GM23338 (cell line): Measurements from ENCODE around the gene CLDN17. TPM values are rescaled to one million over a fixed set of nuclear protein-coding genes. Genes with fewer than 3 reads are reported as not detected.

Experiments used
- ATAC-seq: fragments of 200-7000 bp; cut with Tn5 transposase; 3 replicates; pipeline ENCODE4 v1.9.1; 2020
- DNase-seq: peaks from one replicate; pipeline ENCODE4 v3.0.0-alpha.2; 2015; ENCODE audit warnings: low spot score
- H2AFZ ChIP-seq: fragments of 200-600 bp; sonication (generic); 2 replicates; pipeline ENCODE4 v1.8.0; 2016; ENCODE audit warnings: antibody characterized with exemption, mild to moderate bottlenecking, moderate library complexity
- H3F3A ChIP-seq: fragments of 200-600 bp; sonication (generic); replicated peaks from 2 replicates; pipeline ENCODE4 v1.8.0; 2017; ENCODE audit warnings: antibody characterized with exemption, mixed run types, low read depth
- H3K27ac ChIP-seq: fragments of 200-600 bp; sonication (generic); 2 replicates; pipeline ENCODE4 v1.6.1; 2016; ENCODE audit warnings: low read depth
- H3K27me3 ChIP-seq: fragments of 200-600 bp; sonication (generic); 2 replicates; pipeline ENCODE4 v1.8.0; 2016; ENCODE audit warnings: mild to moderate bottlenecking, mixed run types, moderate library complexity; ENCODE audit not compliant: insufficient read depth
- H3K36me3 ChIP-seq: fragments of 200-600 bp; sonication (generic); 2 replicates; pipeline ENCODE4 v1.8.0; 2016; ENCODE audit warnings: mild to moderate bottlenecking; ENCODE audit not compliant: insufficient read depth
- H3K4me1 ChIP-seq: fragments of 200-600 bp; sonication (generic); 2 replicates; pipeline ENCODE4 v1.8.0; 2016; ENCODE audit warnings: mild to moderate bottlenecking, moderate library complexity; ENCODE audit not compliant: insufficient read depth
- H3K4me2 ChIP-seq: fragments of 200-600 bp; sonication (generic); 2 replicates; pipeline ENCODE4 v1.7.1; 2017; ENCODE audit warnings: mixed run types
- H3K4me3 ChIP-seq: fragments of 200-600 bp; sonication (generic); 2 replicates; pipeline ENCODE4 v1.6.1; 2016; ENCODE audit warnings: mixed run types
- H3K79me2 ChIP-seq: fragments of 200-600 bp; sonication (generic); replicated peaks from 2 replicates; pipeline ENCODE4 v1.8.0; 2017; ENCODE audit warnings: mild to moderate bottlenecking; ENCODE audit not compliant: insufficient read depth
- H3K9me2 ChIP-seq: fragments of 200-600 bp; sonication (generic); 2 replicates; pipeline ENCODE4 v1.8.0; 2017; ENCODE audit not compliant: insufficient read depth
- H4K20me1 ChIP-seq: fragments of 200-600 bp; sonication (generic); replicated peaks from 2 replicates; pipeline ENCODE4 v1.8.0; 2017; ENCODE audit warnings: mild to moderate bottlenecking; ENCODE audit not compliant: insufficient read depth
- H3K27ac Mint-ChIP-seq: 2 replicates; pipeline ENCODE4 v1.8.0; 2020; ENCODE audit warnings: inconsistent platforms, mild to moderate bottlenecking, moderate library complexity, mixed read lengths
- H3K27me3 Mint-ChIP-seq: 3 replicates; pipeline ENCODE4 v1.8.0; 2022; ENCODE audit warnings: low read depth, mild to moderate bottlenecking, moderate library complexity, mixed read lengths, inconsistent platforms; ENCODE audit not compliant: insufficient read depth, poor library complexity
- H3K36me3 Mint-ChIP-seq: 3 replicates; pipeline ENCODE4 v1.8.0; 2021; ENCODE audit warnings: low read depth, mild to moderate bottlenecking, inconsistent platforms, moderate library complexity, mixed read lengths
- H3K4me1 Mint-ChIP-seq: 3 replicates; pipeline ENCODE4 v1.8.0; 2020; ENCODE audit warnings: mild to moderate bottlenecking, inconsistent platforms, mixed read lengths
- H3K4me3 Mint-ChIP-seq: 3 replicates; pipeline ENCODE4 v1.8.0; 2021; ENCODE audit warnings: moderate library complexity, mild to moderate bottlenecking, inconsistent platforms, mixed read lengths
- H3K9me3 Mint-ChIP-seq: 3 replicates; pipeline ENCODE4 v1.8.0; 2020; ENCODE audit warnings: moderate library complexity, mild to moderate bottlenecking, inconsistent platforms, mixed read lengths
- CREB1 ChIP-seq: fragments of 250-450 bp; sonication (Bioruptor Pico); IDR thresholded peaks from 2 replicates; pipeline ENCODE4 v1.5.0; 2020; ENCODE audit warnings: low read depth, mild to moderate bottlenecking, moderate library complexity
- EZH2 ChIP-seq: fragments of 200-600 bp; sonication (generic); IDR thresholded peaks from one replicate; pipeline ENCODE4 v1.8.0; 2017; ENCODE audit warnings: antibody characterized with exemption, mild to moderate bottlenecking, low read depth; ENCODE audit not compliant: unreplicated experiment
- EZH2phosphoT487 ChIP-seq: fragments of 200-600 bp; sonication (generic); IDR thresholded peaks from one replicate; pipeline ENCODE4 v1.8.1; 2018; ENCODE audit warnings: antibody characterized with exemption; ENCODE audit not compliant: unreplicated experiment
- JUNB ChIP-seq: IDR thresholded peaks from one replicate; pipeline ENCODE4 v1.6.1; 2016; ENCODE audit warnings: antibody characterized with exemption; ENCODE audit not compliant: unreplicated experiment
- NANOG ChIP-seq: IDR thresholded peaks from 2 replicates; pipeline ENCODE4 v1.6.1; 2016; ENCODE audit warnings: antibody characterized with exemption, borderline replicate concordance
- POLR2AphosphoS5 ChIP-seq: IDR thresholded peaks from 2 replicates; pipeline ENCODE4 v1.6.1; 2016; ENCODE audit warnings: antibody characterized with exemption, low read depth
- REST ChIP-seq: IDR thresholded peaks from one replicate; pipeline ENCODE4 v1.6.1; 2018; ENCODE audit warnings: antibody characterized with exemption; ENCODE audit not compliant: unreplicated experiment
- STAT1 ChIP-seq: IDR thresholded peaks from one replicate; pipeline ENCODE4 v1.6.1; 2016; ENCODE audit warnings: antibody characterized with exemption; ENCODE audit not compliant: unreplicated experiment
- ZNF114 ChIP-seq: fragments of 250-450 bp; sonication (Bioruptor Pico); IDR thresholded peaks from 2 replicates; pipeline ENCODE4 v1.5.0; 2020; ENCODE audit warnings: mild to moderate bottlenecking, moderate library complexity
- ZNF331 ChIP-seq: fragments of 250-450 bp; sonication (Bioruptor Pico); IDR thresholded peaks from 2 replicates; pipeline ENCODE4 v1.5.0; 2020; ENCODE audit warnings: low read depth, mild to moderate bottlenecking, moderate library complexity
- polyA plus RNA-seq: library from polyadenylated mRNA; unstranded; fragments of >200 nt; fragmentation: Nextera tagmentation; extraction: Ambion mirVana; gene quantifications from 2 replicates; pipeline ENCODE4 v1.2.1, GENCODE V29; 2016
- total RNA-seq: library from RNA; depleted of rRNA; stranded (reverse); fragments of >200 nt; shearing (Covaris generic); gene quantifications from 2 replicates; pipeline ENCODE4 v1.2.3, GENCODE V29; 2014
- TF ChIP-seq, protein P1 (sequence below): IDR thresholded peaks from 2 replicates; pipeline ENCODE4 v1.6.1; 2016; ENCODE audit warnings: antibody characterized with exemption
- TF ChIP-seq, protein P2 (sequence below): fragments of 250-450 bp; sonication (Bioruptor Pico); IDR thresholded peaks from 2 replicates; pipeline ENCODE4 v1.5.0; 2020; ENCODE audit warnings: mild to moderate bottlenecking, moderate library complexity
- TF ChIP-seq, protein P3 (sequence below), 2 experiments: fragments of 200-600 bp in 1 of 2; sonication (generic) in 1 of 2; conservative IDR thresholded peaks; 2 replicates each; pipeline versions ENCODE4 v1.5.1 to v1.6.1; 2016 to 2017; ENCODE audit warnings: antibody characterized with exemption in 2 of 2, low read depth in 2 of 2, mild to moderate bottlenecking in 2 of 2, moderate library complexity in 1 of 2

CLDN17 gene
- total and polyA plus RNA-seq, 2 experiments from 2014 or later, result not detected

GRCh38 chr21:30126576-30126975 is 40.0 kb downstream of the CLDN17 start:
- H3K27me3 Mint-ChIP-seq, result peaks cover 4% of the 10 kb centered on the region

More at GRCh38 chr21:30126576-30126975, 40.0 kb downstream of the CLDN17 start:
- Histone ChIP-seq H3K27ac (no peak overlapping the region), H3K36me3 (no peaks in the 10 kb centered on the region), H3K4me1 (no peaks in the 10 kb centered on the region), H3K4me2 (no peak overlapping the region), H3K27me3 (no peaks in the 10 kb centered on the region), H4K20me1 (no peaks in the 10 kb centered on the region), H3K4me3 (no peak overlapping the region), H3K79me2 (no peaks in the 10 kb centered on the region), H3K9me2 (no peaks in the 10 kb centered on the region), H3F3A (no peaks in the 10 kb centered on the region), H2AFZ (no peak overlapping the region)
- Mint-ChIP-seq H3K9me3 (no peaks in the 10 kb centered on the region), H3K36me3 (no peaks in the 10 kb centered on the region), H3K27ac (no peak overlapping the region), H3K4me3 (no peak overlapping the region), H3K4me1 (no peaks in the 10 kb centered on the region; the same call in 2 of the 3 replicates)
- TF ChIP-seq ZNF114 (CRISPR knock-in tag), result no peak
- no peak for TF ChIP-seq CREB1 (CRISPR knock-in tag)
- no peak for TF ChIP-seq ZNF331 (CRISPR knock-in tag)
- TF ChIP-seq, protein P1, sequence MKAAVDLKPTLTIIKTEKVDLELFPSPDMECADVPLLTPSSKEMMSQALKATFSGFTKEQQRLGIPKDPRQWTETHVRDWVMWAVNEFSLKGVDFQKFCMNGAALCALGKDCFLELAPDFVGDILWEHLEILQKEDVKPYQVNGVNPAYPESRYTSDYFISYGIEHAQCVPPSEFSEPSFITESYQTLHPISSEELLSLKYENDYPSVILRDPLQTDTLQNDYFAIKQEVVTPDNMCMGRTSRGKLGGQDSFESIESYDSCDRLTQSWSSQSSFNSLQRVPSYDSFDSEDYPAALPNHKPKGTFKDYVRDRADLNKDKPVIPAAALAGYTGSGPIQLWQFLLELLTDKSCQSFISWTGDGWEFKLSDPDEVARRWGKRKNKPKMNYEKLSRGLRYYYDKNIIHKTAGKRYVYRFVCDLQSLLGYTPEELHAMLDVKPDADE, result no peak
- TF ChIP-seq NANOG, result no peak
- TF ChIP-seq, protein P2, sequence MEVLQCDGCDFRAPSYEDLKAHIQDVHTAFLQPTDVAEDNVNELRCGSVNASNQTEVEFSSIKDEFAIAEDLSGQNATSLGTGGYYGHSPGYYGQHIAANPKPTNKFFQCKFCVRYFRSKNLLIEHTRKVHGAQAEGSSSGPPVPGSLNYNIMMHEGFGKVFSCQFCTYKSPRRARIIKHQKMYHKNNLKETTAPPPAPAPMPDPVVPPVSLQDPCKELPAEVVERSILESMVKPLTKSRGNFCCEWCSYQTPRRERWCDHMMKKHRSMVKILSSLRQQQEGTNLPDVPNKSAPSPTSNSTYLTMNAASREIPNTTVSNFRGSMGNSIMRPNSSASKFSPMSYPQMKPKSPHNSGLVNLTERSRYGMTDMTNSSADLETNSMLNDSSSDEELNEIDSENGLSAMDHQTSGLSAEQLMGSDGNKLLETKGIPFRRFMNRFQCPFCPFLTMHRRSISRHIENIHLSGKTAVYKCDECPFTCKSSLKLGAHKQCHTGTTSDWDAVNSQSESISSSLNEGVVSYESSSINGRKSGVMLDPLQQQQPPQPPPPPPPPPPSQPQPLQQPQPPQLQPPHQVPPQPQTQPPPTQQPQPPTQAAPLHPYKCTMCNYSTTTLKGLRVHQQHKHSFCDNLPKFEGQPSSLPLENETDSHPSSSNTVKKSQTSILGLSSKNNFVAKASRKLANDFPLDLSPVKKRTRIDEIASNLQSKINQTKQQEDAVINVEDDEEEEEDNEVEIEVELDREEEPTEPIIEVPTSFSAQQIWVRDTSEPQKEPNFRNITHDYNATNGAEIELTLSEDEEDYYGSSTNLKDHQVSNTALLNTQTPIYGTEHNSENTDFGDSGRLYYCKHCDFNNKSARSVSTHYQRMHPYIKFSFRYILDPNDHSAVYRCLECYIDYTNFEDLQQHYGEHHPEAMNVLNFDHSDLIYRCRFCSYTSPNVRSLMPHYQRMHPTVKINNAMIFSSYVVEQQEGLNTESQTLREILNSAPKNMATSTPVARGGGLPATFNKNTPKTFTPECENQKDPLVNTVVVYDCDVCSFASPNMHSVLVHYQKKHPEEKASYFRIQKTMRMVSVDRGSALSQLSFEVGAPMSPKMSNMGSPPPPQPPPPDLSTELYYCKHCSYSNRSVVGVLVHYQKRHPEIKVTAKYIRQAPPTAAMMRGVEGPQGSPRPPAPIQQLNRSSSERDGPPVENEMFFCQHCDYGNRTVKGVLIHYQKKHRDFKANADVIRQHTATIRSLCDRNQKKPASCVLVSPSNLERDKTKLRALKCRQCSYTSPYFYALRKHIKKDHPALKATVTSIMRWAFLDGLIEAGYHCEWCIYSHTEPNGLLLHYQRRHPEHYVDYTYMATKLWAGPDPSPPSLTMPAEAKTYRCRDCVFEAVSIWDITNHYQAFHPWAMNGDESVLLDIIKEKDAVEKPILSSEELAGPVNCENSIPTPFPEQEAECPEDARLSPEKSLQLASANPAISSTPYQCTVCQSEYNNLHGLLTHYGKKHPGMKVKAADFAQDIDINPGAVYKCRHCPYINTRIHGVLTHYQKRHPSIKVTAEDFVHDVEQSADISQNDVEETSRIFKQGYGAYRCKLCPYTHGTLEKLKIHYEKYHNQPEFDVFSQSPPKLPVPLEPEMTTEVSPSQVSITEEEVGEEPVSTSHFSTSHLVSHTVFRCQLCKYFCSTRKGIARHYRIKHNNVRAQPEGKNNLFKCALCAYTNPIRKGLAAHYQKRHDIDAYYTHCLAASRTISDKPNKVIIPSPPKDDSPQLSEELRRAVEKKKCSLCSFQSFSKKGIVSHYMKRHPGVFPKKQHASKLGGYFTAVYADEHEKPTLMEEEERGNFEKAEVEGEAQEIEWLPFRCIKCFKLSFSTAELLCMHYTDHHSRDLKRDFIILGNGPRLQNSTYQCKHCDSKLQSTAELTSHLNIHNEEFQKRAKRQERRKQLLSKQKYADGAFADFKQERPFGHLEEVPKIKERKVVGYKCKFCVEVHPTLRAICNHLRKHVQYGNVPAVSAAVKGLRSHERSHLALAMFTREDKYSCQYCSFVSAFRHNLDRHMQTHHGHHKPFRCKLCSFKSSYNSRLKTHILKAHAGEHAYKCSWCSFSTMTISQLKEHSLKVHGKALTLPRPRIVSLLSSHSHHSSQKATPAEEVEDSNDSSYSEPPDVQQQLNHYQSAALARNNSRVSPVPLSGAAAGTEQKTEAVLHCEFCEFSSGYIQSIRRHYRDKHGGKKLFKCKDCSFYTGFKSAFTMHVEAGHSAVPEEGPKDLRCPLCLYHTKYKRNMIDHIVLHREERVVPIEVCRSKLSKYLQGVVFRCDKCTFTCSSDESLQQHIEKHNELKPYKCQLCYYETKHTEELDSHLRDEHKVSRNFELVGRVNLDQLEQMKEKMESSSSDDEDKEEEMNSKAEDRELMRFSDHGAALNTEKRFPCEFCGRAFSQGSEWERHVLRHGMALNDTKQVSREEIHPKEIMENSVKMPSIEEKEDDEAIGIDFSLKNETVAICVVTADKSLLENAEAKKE (CRISPR knock-in tag), result no peak
- no peak for TF ChIP-seq JUNB
- TF ChIP-seq, protein P3, sequence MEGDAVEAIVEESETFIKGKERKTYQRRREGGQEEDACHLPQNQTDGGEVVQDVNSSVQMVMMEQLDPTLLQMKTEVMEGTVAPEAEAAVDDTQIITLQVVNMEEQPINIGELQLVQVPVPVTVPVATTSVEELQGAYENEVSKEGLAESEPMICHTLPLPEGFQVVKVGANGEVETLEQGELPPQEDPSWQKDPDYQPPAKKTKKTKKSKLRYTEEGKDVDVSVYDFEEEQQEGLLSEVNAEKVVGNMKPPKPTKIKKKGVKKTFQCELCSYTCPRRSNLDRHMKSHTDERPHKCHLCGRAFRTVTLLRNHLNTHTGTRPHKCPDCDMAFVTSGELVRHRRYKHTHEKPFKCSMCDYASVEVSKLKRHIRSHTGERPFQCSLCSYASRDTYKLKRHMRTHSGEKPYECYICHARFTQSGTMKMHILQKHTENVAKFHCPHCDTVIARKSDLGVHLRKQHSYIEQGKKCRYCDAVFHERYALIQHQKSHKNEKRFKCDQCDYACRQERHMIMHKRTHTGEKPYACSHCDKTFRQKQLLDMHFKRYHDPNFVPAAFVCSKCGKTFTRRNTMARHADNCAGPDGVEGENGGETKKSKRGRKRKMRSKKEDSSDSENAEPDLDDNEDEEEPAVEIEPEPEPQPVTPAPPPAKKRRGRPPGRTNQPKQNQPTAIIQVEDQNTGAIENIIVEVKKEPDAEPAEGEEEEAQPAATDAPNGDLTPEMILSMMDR (conservative IDR thresholded peaks at IDR 0.05; ENCODE audit: low read depth in 2 of 2), result no peak
- no peak for TF ChIP-seq EZH2
- TF ChIP-seq REST, result no peak
- TF ChIP-seq POLR2AphosphoS5, result no peak
- no peak for TF ChIP-seq EZH2phosphoT487
- TF ChIP-seq STAT1, result no peak
- DNase-seq (no peak), ATAC-seq (no peak)
